ENCODE measurements around the gene DEGS2.

The DEGS2 gene

GRCh38 chr14:100131181-100131580, 28.3 kb downstream of the DEGS2 start:
- no peak for DNase-seq (ENCODE audit: low spot score)

- no peak for DNase-seq (ENCODE audit: low spot score)
Observed at GRCh38 chr14:100130521-100130920, 28.9 kb downstream of the DEGS2 start.

GRCh38 chr14:100129161-100129589, 30.3 kb downstream of the DEGS2 start:
- no peak for DNase-seq (ENCODE audit: low spot score)

GRCh38 chr14:100128688-100129087, 30.8 kb downstream of the DEGS2 start:
- no peak for DNase-seq (ENCODE audit: low spot score)

- no peak for DNase-seq (ENCODE audit: low spot score)
Observed at GRCh38 chr14:100127853-100128455, 31.5 kb downstream of the DEGS2 start.

- no peak for DNase-seq (ENCODE audit: low spot score)
Observed at GRCh38 chr14:100126401-100126800, 33.0 kb downstream of the DEGS2 start.

GRCh38 chr14:100124551-100125088, 34.8 kb downstream of the DEGS2 start:
- DNase-seq (ENCODE audit: low spot score) = no peak

- no peak for DNase-seq (ENCODE audit: low spot score)
Observed at GRCh38 chr14:100123618-100124017, 35.8 kb downstream of the DEGS2 start.

GRCh38 chr14:100122481-100123223, 36.8 kb downstream of the DEGS2 start:
- DNase-seq (ENCODE audit: low spot score) = no peak

- no peak for DNase-seq (ENCODE audit: low spot score)
Observed at GRCh38 chr14:100121643-100122480, 37.6 kb downstream of the DEGS2 start.

GRCh38 chr14:100120522-100121269, 38.7 kb downstream of the DEGS2 start:
- DNase-seq (ENCODE audit: low spot score) = no peak

GRCh38 chr14:100119251-100119650, 40.2 kb downstream of the DEGS2 start:
- DNase-seq (ENCODE audit: low spot score) = no peak

- no peak for DNase-seq (ENCODE audit: low spot score)
Observed at GRCh38 chr14:100118396-100119011, 40.9 kb downstream of the DEGS2 start.

- DNase-seq (ENCODE audit: low spot score) = no peak
Observed at GRCh38 chr14:100117633-100118395, 41.6 kb downstream of the DEGS2 start.

- no peak for DNase-seq (ENCODE audit: low spot score)
Observed at GRCh38 chr14:100117026-100117425, 42.4 kb downstream of the DEGS2 start.

- DNase-seq (ENCODE audit: low spot score) = no peak
Observed at GRCh38 chr14:100116134-100116533, 43.3 kb downstream of the DEGS2 start.

- no peak for DNase-seq (ENCODE audit: low spot score)
Observed at GRCh38 chr14:100115726-100116125, 43.7 kb downstream of the DEGS2 start.

GRCh38 chr14:100115236-100115635, 44.2 kb downstream of the DEGS2 start:
- DNase-seq (ENCODE audit: low spot score) = no peak

GRCh38 chr14:100114109-100114765, 45.2 kb downstream of the DEGS2 start:
- DNase-seq (ENCODE audit: low spot score) = no peak
